B cell (primary cell): ENCODE results near the gene CISD2. TPM values are rescaled to one million over a fixed set of nuclear protein-coding genes. Genes with fewer than 3 reads are reported as not detected.

Source experiments
- ATAC-seq: fragments of 200-7000 bp; cut with Tn5 transposase; one replicate; pipeline ENCODE4 v1.10.0; 2021; ENCODE audit warnings: low read depth, mild to moderate bottlenecking, moderate number of reproducible peaks, moderate library complexity
- CTCF ChIA-PET: fragments of 350-600 bp; sonication (Branson Sonifier 250); formaldehyde crosslinking; loops from one replicate; lab custom pipeline; 2021; ENCODE audit warnings: antibody characterized with exemption, inconsistent platforms; lab: Charles Lee
- POLR2A ChIA-PET: fragments of 350-600 bp; sonication (Branson Sonifier 250); formaldehyde crosslinking; loops from one replicate; lab custom pipeline; 2021; ENCODE audit warnings: antibody characterized with exemption; lab: Charles Lee
- DNase-seq: peaks from one replicate; pipeline ENCODE4 v3.0.0; 2013
- H2AFZ ChIP-seq: 2 replicates; pipeline ENCODE4 v1.6.1; 2012; ENCODE audit warnings: mild to moderate bottlenecking, low read depth, low read length; ENCODE audit not compliant: insufficient read depth, poor library complexity, severe bottlenecking
- H3K27ac ChIP-seq, 2 donors: 1 replicate in 1 of 2; 2 replicates in 1 of 2; pipeline ENCODE4 v1.5.1; 2012 to 2013; ENCODE audit warnings: low read length in 2 of 2, mild to moderate bottlenecking in 2 of 2, moderate library complexity in 1 of 2
- H3K27me3 ChIP-seq, 4 experiments: fragments of 200-600 bp in 1 of 4; sonication (generic) in 1 of 4; replicated peaks in 1 of 4; 1 replicate in 2 of 4; 2 replicates in 2 of 4; pipeline versions ENCODE4 v1.6.1 to v1.7.0; 2013 to 2016; ENCODE audit warnings: low read length in 3 of 4, mild to moderate bottlenecking in 2 of 4, mixed read lengths in 1 of 4, moderate library complexity in 1 of 4; ENCODE audit not compliant: insufficient read depth in 4 of 4, control insufficient read depth in 3 of 4; ENCODE audit errors: control extremely low read depth in 1 of 4
- H3K36me3 ChIP-seq, 2 experiments: replicated peaks in 1 of 2; 1 replicate in 1 of 2; 2 replicates in 1 of 2; pipeline versions ENCODE4 v1.6.1 to v1.7.1; 2013; ENCODE audit warnings: low read length in 1 of 2; ENCODE audit not compliant: insufficient read depth in 2 of 2, control insufficient read depth in 1 of 2; ENCODE audit errors: control extremely low read depth in 1 of 2, extremely low read depth in 1 of 2
- H3K4me1 ChIP-seq, 2 donors: fragments of 200-600 bp in 1 of 2; sonication (generic) in 1 of 2; 1 replicate in 1 of 2; 2 replicates in 1 of 2; pipeline versions ENCODE4 v1.5.1 to v1.6.1; 2013 to 2017; ENCODE audit warnings: low read length in 2 of 2; ENCODE audit not compliant: control insufficient read depth in 2 of 2, insufficient read depth in 2 of 2
- H3K4me2 ChIP-seq: replicated peaks from 2 replicates; pipeline ENCODE3; 2012; ENCODE audit warnings: mild to moderate bottlenecking, low read depth, low read length; ENCODE audit not compliant: poor library complexity, severe bottlenecking
- H3K4me3 ChIP-seq, 5 experiments: fragments of 200-600 bp in 1 of 5; sonication (generic) in 1 of 5; 1 replicate in 3 of 5; 2 replicates in 2 of 5; pipeline versions ENCODE4 v1.5.1 to v1.7.0; 2011 to 2016; ENCODE audit warnings: low read length in 4 of 5, mild to moderate bottlenecking in 4 of 5, low read depth in 2 of 5, control low read depth in 1 of 5, moderate library complexity in 1 of 5; ENCODE audit not compliant: insufficient read depth in 1 of 5; ENCODE audit errors: control extremely low read depth in 1 of 5, extremely low read depth in 1 of 5
- H3K79me2 ChIP-seq: fragments of 200-600 bp; sonication (generic); one replicate; pipeline ENCODE4 v1.6.0; 2016; ENCODE audit warnings: low read length; ENCODE audit not compliant: control insufficient read depth, insufficient read depth
- H3K9ac ChIP-seq: fragments of 200-600 bp; sonication (generic); 2 replicates; pipeline ENCODE4 v1.6.1; 2017; ENCODE audit warnings: mild to moderate bottlenecking, low read length, moderate library complexity
- H3K9me3 ChIP-seq, 3 donors: one replicate each; pipeline versions ENCODE4 v1.6.1 to v1.7.1; 2013; ENCODE audit warnings: low read length in 2 of 3; ENCODE audit not compliant: control insufficient read depth in 2 of 3, insufficient read depth in 1 of 3; ENCODE audit errors: control extremely low read depth in 1 of 3
- H4K20me1 ChIP-seq: 2 replicates; pipeline ENCODE4 v1.6.0; 2012; ENCODE audit warnings: mild to moderate bottlenecking, low read length; ENCODE audit not compliant: insufficient read depth, control insufficient read depth, poor library complexity, severe bottlenecking
- H3K27ac Mint-ChIP-seq: one replicate; pipeline ENCODE4 v1.8.0; 2021; ENCODE audit warnings: mixed read lengths
- H3K27me3 Mint-ChIP-seq: one replicate; pipeline ENCODE4 v1.8.0; 2021; ENCODE audit warnings: mixed read lengths
- H3K4me1 Mint-ChIP-seq: one replicate; pipeline ENCODE4 v1.8.0; 2021; ENCODE audit warnings: mixed read lengths
- H3K4me3 Mint-ChIP-seq: one replicate; pipeline ENCODE4 v1.8.0; 2021; ENCODE audit warnings: mixed read lengths
- H3K9me3 Mint-ChIP-seq: one replicate; pipeline ENCODE4 v1.8.0; 2022; ENCODE audit warnings: mixed read lengths; ENCODE audit not compliant: insufficient read depth
- CTCF ChIP-seq: fragments of 200-600 bp; IDR thresholded peaks from one replicate; pipeline ENCODE4 v1.8.0; 2022; ENCODE audit warnings: antibody characterized with exemption, mild to moderate bottlenecking
- EZH2 ChIP-seq: IDR thresholded peaks from 2 replicates; pipeline ENCODE4 v1.6.1; 2012; ENCODE audit warnings: borderline replicate concordance, low read depth, mild to moderate bottlenecking, moderate library complexity, low read length; ENCODE audit not compliant: insufficient read depth, poor library complexity, severe bottlenecking
- WGBS: methylation state at CpG from one replicate; pipeline ENCODE4 v1.1.5; 2013; ENCODE audit warnings: missing lambda C conversion rate; ENCODE audit not compliant: insufficient coverage; 5-methylcytosine and 5-hydroxymethylcytosine counted together
- intact Hi-C: fragments of 100-400 bp; cut with micrococcal nuclease; formaldehyde crosslinking; loops from one replicate; pipeline ENCODE4 v1.10.0; 2022
- polyA plus RNA-seq: library from polyadenylated mRNA; depleted of rRNA; stranded (reverse); fragments of >200 nt; gene quantifications from 2 replicates; pipeline ENCODE4 v1.2.3, GENCODE V29; 2012
- total RNA-seq, 2 donors: library from RNA; stranded (reverse); fragments of 120-200 nt in 1 of 2; gene quantifications; 1 replicate in 1 of 2; 2 replicates in 1 of 2; pipeline versions ENCODE4 v1.2.3 to v1.2.4, GENCODE V29; 2013 to 2022

Gene CISD2
- total and polyA plus RNA-seq, 2 donors (not counting 1 experiment from before 2014, with no cell fraction given), result 5.0 to 16.0 TPM

- H3K27ac Mint-ChIP-seq, result no peak overlapping the region
- peaks cover 9% of the 10 kb centered on the region for H3K79me2 ChIP-seq
- no peak overlapping the region for H3K9ac ChIP-seq
- H4K20me1 ChIP-seq, result no peaks in the 10 kb centered on the region
- no peak overlapping the region for H3K4me3 ChIP-seq
- H3K9me3 ChIP-seq, result peaks cover 0 to 3% (median 1%) of the 10 kb centered on the region in 3 donors
- H3K4me3 Mint-ChIP-seq, result no peak overlapping the region
- no peaks in the 10 kb centered on the region for H3K27me3 ChIP-seq
- ChIA-PET CTCF (interaction anchor here (0.7 kb wide), 1 partner anchor 9 kb away, joined by 4 read pairs; the partner anchor contains the start of gene UBE2D3), POLR2A (no interaction called here)
- H3K4me1 Mint-ChIP-seq, result no peaks in the 10 kb centered on the region
- H3K36me3 ChIP-seq, result no peaks in the 10 kb centered on the region
- WGBS, result no CpG with 5 or more reads among the region's 1 CpG
- ATAC-seq, result no peak
- DNase-seq, result no peak
- intact Hi-C loops, result no loop called here
- H3K9me3 Mint-ChIP-seq, result peaks cover 3% of the 10 kb centered on the region
- H3K27me3 Mint-ChIP-seq, result no peaks in the 10 kb centered on the region
- H3K4me2 ChIP-seq, result no peak overlapping the region
- H2AFZ ChIP-seq, result no peak overlapping the region
- no peak for TF ChIP-seq CTCF
- no peak for TF ChIP-seq EZH2
- no peaks in the 10 kb centered on the region for H3K4me1 ChIP-seq
- H3K27ac ChIP-seq, result no peak overlapping the region
These were observed 32.2 kb upstream of the CISD2 start for GRCh38 chr4:102836596-102836995.

- DNase-seq (no peak), ATAC-seq (no peak)
- WGBS, result no CpG with 5 or more reads among the region's 3 CpGs
- Histone ChIP-seq H2AFZ (no peak overlapping the region), H4K20me1 (no peaks in the 10 kb centered on the region), H3K4me1 (no peaks in the 10 kb centered on the region), H3K4me3 (no peak overlapping the region), H3K9ac (no peak overlapping the region), H3K4me2 (no peak overlapping the region), H3K27me3 (no peaks in the 10 kb centered on the region), H3K9me3 (peaks cover 0 to 10% (median 9%) of the 10 kb centered on the region in 3 donors), H3K79me2 (peaks cover 6% of the 10 kb centered on the region), H3K36me3 (no peaks in the 10 kb centered on the region), H3K27ac (no peak overlapping the region)
- no peak overlapping the region for H3K4me3 Mint-ChIP-seq
- TF ChIP-seq CTCF (no peak), EZH2 (no peak)
- peak overlapping the region; percentile 67 for H3K27ac Mint-ChIP-seq
- CTCF ChIA-PET, result interaction anchor here (3.1 kb wide), 1 partner anchor 14 kb away, joined by 9 read pairs; no protein-coding TSS in a partner anchor
- POLR2A ChIA-PET, result no interaction called here
- intact Hi-C loops, result no loop called here
- H3K9me3 Mint-ChIP-seq, result peaks cover 5% of the 10 kb centered on the region
- no peaks in the 10 kb centered on the region for H3K27me3 Mint-ChIP-seq
- H3K4me1 Mint-ChIP-seq, result peaks cover 2% of the 10 kb centered on the region
These were observed 26.4 kb upstream of the CISD2 start for GRCh38 chr4:102842367-102842766.
